Mesothelial cell of epicardium (in vitro differentiated cells): ENCODE measurements around the gene TMEM94. TPM values are rescaled to one million over a fixed set of nuclear protein-coding genes. Genes with fewer than 3 reads are reported as not detected.

Experiments used
- DNase-seq, 2 experiments: peaks; one replicate each; pipeline ENCODE4 v3.0.0; 2021; ENCODE audit warnings: low spot score in 2 of 2; ENCODE audit not compliant: unreplicated experiment in 2 of 2
- H3K27ac Mint-ChIP-seq: 2 replicates; pipeline ENCODE4 v1.8.0; 2021; ENCODE audit warnings: mixed read lengths
- H3K27me3 Mint-ChIP-seq: 2 replicates; pipeline ENCODE4 v1.8.0; 2021; ENCODE audit warnings: low read depth, mixed read lengths
- H3K36me3 Mint-ChIP-seq: 2 replicates; pipeline ENCODE4 v1.8.0; 2021; ENCODE audit warnings: mixed read lengths
- H3K4me1 Mint-ChIP-seq: 2 replicates; pipeline ENCODE4 v1.8.0; 2021; ENCODE audit warnings: mixed read lengths
- H3K4me3 Mint-ChIP-seq: 2 replicates; pipeline ENCODE4 v1.8.0; 2021; ENCODE audit warnings: mild to moderate bottlenecking, moderate library complexity, mixed read lengths
- H3K9me3 Mint-ChIP-seq: 2 replicates; pipeline ENCODE4 v1.8.0; 2021; ENCODE audit warnings: mixed read lengths
- CTCF ChIP-seq: fragments of 200-600 bp; sonication (generic); IDR thresholded peaks from one replicate; pipeline ENCODE4 v1.5.0; 2021; ENCODE audit warnings: antibody characterized with exemption; ENCODE audit not compliant: unreplicated experiment
- total RNA-seq: library from RNA; stranded (reverse); gene quantifications from 3 replicates; pipeline ENCODE4 v1.2.1, GENCODE V29; 2021

Gene TMEM94
- total RNA-seq, 1 donor from 2014 or later: 126 TPM

DNA sequence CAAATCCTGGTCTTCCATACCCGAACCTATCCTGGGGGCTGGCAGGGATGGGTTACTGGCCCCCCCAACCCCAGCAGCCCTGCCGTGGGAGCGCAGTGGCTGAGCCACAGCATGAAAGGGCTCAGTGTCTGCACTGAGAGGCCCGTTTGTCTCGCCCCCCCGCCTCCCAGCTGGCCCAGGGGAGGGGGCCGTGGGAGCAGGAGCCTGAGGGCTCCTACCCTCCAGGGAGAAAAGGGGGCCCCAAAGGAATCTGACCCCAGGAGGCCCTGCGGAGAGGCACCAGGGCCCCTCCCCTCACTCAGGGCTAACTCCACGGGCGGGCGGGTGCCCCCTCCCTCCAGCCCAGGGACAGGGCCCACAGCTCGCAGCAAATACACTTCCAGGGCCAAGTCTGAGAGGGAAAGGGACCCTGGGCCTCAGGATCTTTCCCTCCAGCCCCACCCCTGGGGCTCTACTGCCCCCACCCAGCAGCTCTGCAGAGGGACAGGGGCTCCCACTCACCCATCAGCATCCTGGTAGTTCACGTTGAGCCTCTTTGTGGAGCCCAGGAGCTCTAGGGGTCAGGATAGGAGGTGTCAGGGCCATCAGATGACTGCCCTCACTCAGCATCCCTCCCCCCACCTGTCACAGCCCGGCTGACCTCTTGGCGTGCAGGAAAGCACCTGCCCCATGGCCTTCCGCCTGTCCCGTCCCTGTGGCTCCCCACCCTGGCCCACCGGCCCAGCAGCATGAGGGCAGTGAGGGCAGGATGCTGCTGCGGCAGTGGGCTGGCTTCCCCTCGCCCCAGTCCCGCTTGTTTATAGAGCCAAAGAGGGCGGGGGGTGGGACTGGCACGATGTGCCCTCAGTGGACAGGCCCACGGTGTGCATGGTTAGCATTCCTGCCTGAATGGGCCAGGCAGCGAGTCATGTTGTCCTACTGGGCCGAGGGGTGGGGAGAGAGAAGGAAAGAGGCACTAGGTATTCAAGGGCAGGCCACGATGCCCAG is 51.6 kb downstream of the TMEM94 start:
- H3K36me3 Mint-ChIP-seq: peaks cover 8% of the 10 kb centered on the region
- no peak for TF ChIP-seq CTCF
- no peak overlapping the region for H3K27ac Mint-ChIP-seq
- no peaks in the 10 kb centered on the region for H3K9me3 Mint-ChIP-seq
- H3K4me3 Mint-ChIP-seq: no peak overlapping the region
- DNase-seq: no peak
- H3K27me3 Mint-ChIP-seq: no peaks in the 10 kb centered on the region
- peaks cover 29% of the 10 kb centered on the region for H3K4me1 Mint-ChIP-seq

- H3K36me3 Mint-ChIP-seq: peaks cover 8% of the 10 kb centered on the region
- H3K27ac Mint-ChIP-seq: no peak overlapping the region
Measured at GRCh38 chr17:75508931-75509361, 52.5 kb downstream of the TMEM94 start.

DNA sequence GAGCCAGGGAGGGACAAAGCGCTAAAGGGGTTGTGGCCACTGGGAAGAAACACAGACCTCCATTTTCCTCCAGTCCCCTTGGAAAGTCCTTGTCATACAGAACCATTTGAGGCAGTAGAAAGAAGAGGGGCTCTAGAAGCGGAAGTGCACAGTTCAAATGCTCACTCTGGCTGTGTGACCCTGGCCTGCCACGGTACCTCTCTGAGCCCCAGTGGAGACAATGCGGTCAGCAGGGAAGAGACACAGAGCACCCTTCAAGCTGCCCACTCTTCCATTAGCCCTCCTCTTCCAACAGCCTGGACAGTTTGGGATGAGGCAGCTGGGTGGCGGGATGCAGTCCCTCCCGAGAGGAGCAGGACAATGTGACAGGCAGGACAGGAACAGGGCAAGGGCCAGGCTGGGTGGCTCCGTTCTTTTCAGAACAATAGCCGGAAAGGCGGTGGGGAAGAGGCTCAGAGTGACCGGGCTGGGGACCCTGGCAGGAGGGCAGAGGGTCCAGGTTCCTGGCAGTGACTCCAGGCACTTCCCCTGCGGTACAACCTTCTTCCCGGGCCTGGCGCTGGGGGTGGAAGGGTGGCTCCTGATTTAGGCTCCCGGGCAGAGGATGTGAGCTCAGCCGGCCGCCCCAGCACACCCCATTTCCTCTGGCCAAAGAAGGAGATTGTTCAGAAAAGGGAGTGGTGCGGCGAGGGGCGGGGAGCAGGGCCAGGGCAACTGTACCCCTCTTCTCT is 53.3 kb downstream of the TMEM94 start:
- Mint-ChIP-seq H3K9me3 (no peaks in the 10 kb centered on the region), H3K36me3 (peaks cover 8% of the 10 kb centered on the region), H3K27ac (no peak overlapping the region), H3K4me3 (no peak overlapping the region), H3K4me1 (peaks cover 40% of the 10 kb centered on the region), H3K27me3 (no peaks in the 10 kb centered on the region)
- no peak for TF ChIP-seq CTCF
- no peak for DNase-seq

More at GRCh38 chr17:75508931-75509361, 52.5 kb downstream of the TMEM94 start:
- Mint-ChIP-seq H3K4me1 (peaks cover 37% of the 10 kb centered on the region), H3K27me3 (no peaks in the 10 kb centered on the region), H3K4me3 (no peak overlapping the region), H3K9me3 (no peaks in the 10 kb centered on the region)
- DNase-seq: no peak
- no peak for TF ChIP-seq CTCF

- Mint-ChIP-seq H3K36me3 (no peaks in the 10 kb centered on the region), H3K27ac (no peak overlapping the region), H3K27me3 (no peaks in the 10 kb centered on the region), H3K4me1 (peaks cover 40% of the 10 kb centered on the region), H3K4me3 (no peak overlapping the region), H3K9me3 (no peaks in the 10 kb centered on the region)
- TF ChIP-seq CTCF: no peak
- DNase-seq: no peak
Measured at GRCh38 chr17:75511270-75511609, 54.8 kb downstream of the TMEM94 start.

DNA sequence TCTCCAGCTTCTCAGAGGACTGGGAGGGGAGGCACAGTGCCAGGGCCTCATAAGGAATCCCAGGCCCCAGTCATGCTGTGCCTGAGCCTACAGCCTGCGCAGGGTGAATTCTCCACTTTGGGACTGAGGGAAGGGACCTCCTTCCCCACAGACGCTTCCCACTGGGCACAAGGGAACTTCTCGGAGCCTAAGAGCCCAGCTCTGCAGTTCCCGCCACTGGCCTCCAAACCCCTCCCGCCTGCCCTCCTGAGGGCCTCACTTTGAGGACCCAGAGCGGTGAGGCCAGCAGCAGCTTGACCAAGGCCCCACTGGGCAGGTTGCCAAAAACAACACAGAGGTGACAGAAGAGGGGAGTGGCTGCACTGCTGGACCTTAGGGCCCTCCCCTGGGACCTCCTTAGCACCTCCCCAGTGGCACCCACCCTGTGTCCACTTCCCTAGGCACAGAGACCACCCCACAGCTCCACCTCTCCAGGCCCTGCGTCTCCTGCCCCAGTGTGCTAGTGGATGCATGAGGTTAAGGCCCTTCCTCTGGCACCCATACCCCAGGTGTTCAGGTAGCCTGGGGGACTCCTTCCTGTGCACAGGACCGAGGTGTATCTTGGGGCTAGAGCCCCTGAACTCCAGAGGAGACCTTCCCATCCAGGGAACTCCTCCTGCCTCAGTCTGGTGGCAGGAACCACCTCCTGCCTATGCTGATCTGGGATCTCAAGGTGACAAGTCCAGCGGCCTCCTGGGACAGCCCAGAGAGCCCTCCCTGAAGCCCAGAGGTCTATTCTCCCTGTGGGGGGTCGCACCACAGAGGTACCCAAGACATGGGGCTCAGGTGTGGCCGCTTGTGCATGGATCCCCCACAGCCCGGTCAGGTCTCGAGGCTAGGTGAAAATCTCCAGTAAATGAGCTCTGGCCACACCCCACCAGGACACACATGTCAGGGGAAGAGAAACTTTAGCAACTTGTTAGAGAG is 55.5 kb downstream of the TMEM94 start:
- Mint-ChIP-seq H3K9me3 (no peaks in the 10 kb centered on the region), H3K4me3 (no peak overlapping the region)

More for the DNA sequence above, 55.5 kb downstream of the TMEM94 start:
- Mint-ChIP-seq H3K36me3 (no peaks in the 10 kb centered on the region), H3K27ac (no peak overlapping the region), H3K4me1 (peaks cover 41% of the 10 kb centered on the region), H3K27me3 (no peaks in the 10 kb centered on the region)
- DNase-seq: no peak
- TF ChIP-seq CTCF: no peak
